ENCODE results near the gene PPID.

GRCh38 chr4:158756588-158756987, 33.4 kb upstream of the PPID start:
- TF ChIP-seq RAD21 (conservative IDR thresholded peaks at IDR 0.05) = no peak
- no peak for TF ChIP-seq EP300 (conservative IDR thresholded peaks at IDR 0.05; ENCODE audit: poor library complexity, severe bottlenecking)
- TF ChIP-seq EZH2 (IDR thresholded peaks at IDR 0.05; ENCODE audit: borderline replicate concordance, insufficient read depth, low read length, poor library complexity, severe bottlenecking) = no peak
- TF ChIP-seq MXI1 (conservative IDR thresholded peaks at IDR 0.05; ENCODE audit: poor library complexity, severe bottlenecking) = no peak
- no peak for TF ChIP-seq CTCF (IDR thresholded peaks at IDR 0.05; ENCODE audit: poor library complexity, severe bottlenecking)
- TF ChIP-seq REST (IDR thresholded peaks at IDR 0.05; ENCODE audit: borderline replicate concordance) = no peak
- no peak for TF ChIP-seq POLR2AphosphoS5 (IDR thresholded peaks at IDR 0.05)
- no peak for TF ChIP-seq TAF1 (IDR thresholded peaks at IDR 0.05; ENCODE audit: low read depth)
- TF ChIP-seq SMC3 (conservative IDR thresholded peaks at IDR 0.05; ENCODE audit: poor library complexity) = no peak

Measured in neural cell (in vitro differentiated cells).